Nephron progenitor cell (in vitro differentiated cells): ENCODE data around the gene KATNBL1.
A peak's percentile ranks its signal among the peaks of the same experiment; 100 is the strongest.

Experiments
- DNase-seq: peaks from one replicate; pipeline ENCODE4 v3.0.0; 2021
- H3K27ac Mint-ChIP-seq: 2 replicates; pipeline ENCODE4 v1.8.0; 2021; ENCODE audit warnings: mild to moderate bottlenecking, moderate library complexity, mixed read lengths
- H3K27me3 Mint-ChIP-seq: 2 replicates; pipeline ENCODE4 v1.8.0; 2021; ENCODE audit warnings: mild to moderate bottlenecking, low read depth, mixed read lengths; ENCODE audit not compliant: poor library complexity
- H3K36me3 Mint-ChIP-seq: 2 replicates; pipeline ENCODE4 v1.8.0; 2021; ENCODE audit warnings: low read depth, mixed read lengths
- H3K4me1 Mint-ChIP-seq: 2 replicates; pipeline ENCODE4 v1.8.0; 2021; ENCODE audit warnings: mixed read lengths
- H3K4me3 Mint-ChIP-seq: 2 replicates; pipeline ENCODE4 v1.8.0; 2021; ENCODE audit warnings: mild to moderate bottlenecking, moderate library complexity, mixed read lengths
- H3K9me3 Mint-ChIP-seq: 2 replicates; pipeline ENCODE4 v1.8.0; 2021; ENCODE audit warnings: mild to moderate bottlenecking, moderate library complexity, mixed read lengths
- TF ChIP-seq, protein P1 (sequence below): fragments of 200-600 bp; sonication (generic); IDR thresholded peaks from 2 replicates; pipeline ENCODE4 v1.5.0; 2021; ENCODE audit warnings: antibody characterized with exemption

Gene KATNBL1

GRCh38 chr15:34107315-34107714 lies 102.6 kb downstream of the KATNBL1 start:
- peaks cover 17% of the 10 kb centered on the region for H3K36me3 Mint-ChIP-seq
- peaks cover 11% of the 10 kb centered on the region for H3K9me3 Mint-ChIP-seq
- no peak overlapping the region for H3K27ac Mint-ChIP-seq
- TF ChIP-seq, protein P1, sequence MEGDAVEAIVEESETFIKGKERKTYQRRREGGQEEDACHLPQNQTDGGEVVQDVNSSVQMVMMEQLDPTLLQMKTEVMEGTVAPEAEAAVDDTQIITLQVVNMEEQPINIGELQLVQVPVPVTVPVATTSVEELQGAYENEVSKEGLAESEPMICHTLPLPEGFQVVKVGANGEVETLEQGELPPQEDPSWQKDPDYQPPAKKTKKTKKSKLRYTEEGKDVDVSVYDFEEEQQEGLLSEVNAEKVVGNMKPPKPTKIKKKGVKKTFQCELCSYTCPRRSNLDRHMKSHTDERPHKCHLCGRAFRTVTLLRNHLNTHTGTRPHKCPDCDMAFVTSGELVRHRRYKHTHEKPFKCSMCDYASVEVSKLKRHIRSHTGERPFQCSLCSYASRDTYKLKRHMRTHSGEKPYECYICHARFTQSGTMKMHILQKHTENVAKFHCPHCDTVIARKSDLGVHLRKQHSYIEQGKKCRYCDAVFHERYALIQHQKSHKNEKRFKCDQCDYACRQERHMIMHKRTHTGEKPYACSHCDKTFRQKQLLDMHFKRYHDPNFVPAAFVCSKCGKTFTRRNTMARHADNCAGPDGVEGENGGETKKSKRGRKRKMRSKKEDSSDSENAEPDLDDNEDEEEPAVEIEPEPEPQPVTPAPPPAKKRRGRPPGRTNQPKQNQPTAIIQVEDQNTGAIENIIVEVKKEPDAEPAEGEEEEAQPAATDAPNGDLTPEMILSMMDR = no peak
- H3K4me3 Mint-ChIP-seq = no peak overlapping the region
- no peak for DNase-seq
- H3K4me1 Mint-ChIP-seq = peaks cover 3% of the 10 kb centered on the region
- peaks cover 13% of the 10 kb centered on the region for H3K27me3 Mint-ChIP-seq

- H3K9me3 Mint-ChIP-seq = peaks cover 16% of the 10 kb centered on the region
- H3K4me1 Mint-ChIP-seq = peaks cover 9% of the 10 kb centered on the region
- no peak for DNase-seq
- peaks cover 11% of the 10 kb centered on the region for H3K27me3 Mint-ChIP-seq
- peaks cover 17% of the 10 kb centered on the region for H3K36me3 Mint-ChIP-seq
- no peak overlapping the region for H3K4me3 Mint-ChIP-seq
- TF ChIP-seq, protein P1 = no peak
- no peak overlapping the region for H3K27ac Mint-ChIP-seq
Measured at GRCh38 chr15:34106423-34106822, 103.5 kb downstream of the KATNBL1 start.

DNA sequence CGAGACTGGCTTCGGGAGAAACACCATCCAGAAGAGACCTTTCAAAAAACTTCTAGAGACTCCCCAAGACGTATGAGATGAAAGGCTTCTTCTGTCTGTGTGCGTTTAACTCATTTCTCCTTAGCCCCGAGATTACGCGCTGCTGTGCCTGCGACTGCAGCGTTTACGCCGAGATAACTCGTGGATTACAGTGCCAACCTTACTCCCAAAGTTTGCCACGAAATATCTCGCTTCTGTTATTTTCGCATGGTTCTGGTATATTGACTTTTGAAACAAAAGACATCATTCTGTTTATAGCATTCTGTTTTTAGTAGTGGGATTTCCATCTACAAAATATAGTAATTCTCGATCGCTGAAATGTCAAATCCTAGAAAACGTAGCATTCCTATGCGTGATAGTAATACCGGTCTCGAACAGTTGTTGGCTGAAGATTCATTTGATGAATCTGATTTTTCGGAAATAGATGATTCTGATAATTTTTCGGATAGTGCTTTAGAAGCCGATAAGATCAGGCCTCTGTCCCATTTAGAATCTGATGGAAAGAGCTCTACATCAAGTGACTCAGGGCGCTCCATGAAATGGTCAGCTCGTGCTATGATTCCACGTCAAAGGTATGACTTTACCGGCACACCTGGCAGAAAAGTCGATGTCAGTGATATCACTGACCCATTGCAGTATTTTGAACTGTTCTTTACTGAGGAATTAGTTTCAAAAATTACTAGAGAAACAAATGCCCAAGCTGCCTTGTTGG lies 107.5 kb downstream of the KATNBL1 start:
- Mint-ChIP-seq H3K36me3 (peaks cover 17% of the 10 kb centered on the region), H3K27me3 (peaks cover 10% of the 10 kb centered on the region), H3K4me1 (peaks cover 30% of the 10 kb centered on the region), H3K4me3 (peak overlapping the region; percentile 100), H3K9me3 (peaks cover 16% of the 10 kb centered on the region), H3K27ac (peak overlapping the region; percentile 86)
- no peak for DNase-seq
- TF ChIP-seq, protein P1 = no peak

DNA sequence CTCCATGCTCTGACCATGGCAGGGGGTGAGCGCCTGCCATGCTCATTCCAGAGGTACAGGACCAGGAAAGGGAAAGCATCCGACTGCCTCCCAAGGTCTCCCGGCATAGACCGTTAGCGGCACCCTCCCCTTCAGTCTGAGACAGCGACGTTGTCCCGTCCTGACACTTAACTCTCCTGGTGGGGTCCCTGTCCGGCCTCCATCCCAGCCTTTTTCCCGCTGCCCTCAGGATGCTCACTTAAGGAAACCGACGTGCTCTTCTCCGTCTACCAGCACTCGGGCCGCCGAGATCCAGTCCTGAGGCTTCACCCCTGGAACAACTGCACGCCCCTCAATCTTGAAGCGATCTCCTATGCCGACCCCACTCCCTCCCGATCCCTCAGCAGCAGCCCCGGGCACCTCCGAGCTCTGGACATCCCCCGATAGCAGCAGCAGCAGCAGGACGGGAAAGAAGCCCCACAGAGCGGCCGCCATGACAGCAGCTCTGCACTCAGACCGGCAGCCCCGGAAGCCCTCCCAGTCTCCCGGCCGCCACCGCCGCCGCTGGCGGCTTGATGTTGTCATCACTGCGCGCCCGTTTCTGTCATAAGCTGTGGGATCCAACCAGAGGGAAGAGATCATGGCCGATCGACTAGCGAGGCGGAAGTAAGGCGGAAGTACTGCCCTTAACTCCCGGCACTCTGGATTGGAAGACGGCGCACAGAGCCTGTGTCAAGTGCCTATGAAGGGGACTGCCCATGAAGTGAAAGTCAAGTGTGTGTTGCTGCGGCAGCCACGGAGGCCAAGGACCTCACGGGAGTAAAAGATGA lies 108.3 kb downstream of the KATNBL1 start, which contains the start of the genes EMC7 and PGBD4:
TSS of gene EMC7 (minus strand) at position 497 of the 809 bp plus-strand sequence. CDS start at position 474, 23 bp downstream.
TSS of gene PGBD4 (plus strand) at position 718 of the 809 bp plus-strand sequence. CDS start 449 bp downstream, outside the sequence.
- Mint-ChIP-seq H3K9me3 (peaks cover 16% of the 10 kb centered on the region), H3K27ac (peak within 1 kb of the TSS; percentile 99), H3K4me3 (peak within 1 kb of the TSS; percentile 100), H3K36me3 (peaks cover 17% of the 10 kb centered on the region), H3K4me1 (peaks cover 30% of the 10 kb centered on the region), H3K27me3 (peaks cover 10% of the 10 kb centered on the region)
- peak; percentile 98 for DNase-seq
- TF ChIP-seq, protein P1 = no peak

DNA sequence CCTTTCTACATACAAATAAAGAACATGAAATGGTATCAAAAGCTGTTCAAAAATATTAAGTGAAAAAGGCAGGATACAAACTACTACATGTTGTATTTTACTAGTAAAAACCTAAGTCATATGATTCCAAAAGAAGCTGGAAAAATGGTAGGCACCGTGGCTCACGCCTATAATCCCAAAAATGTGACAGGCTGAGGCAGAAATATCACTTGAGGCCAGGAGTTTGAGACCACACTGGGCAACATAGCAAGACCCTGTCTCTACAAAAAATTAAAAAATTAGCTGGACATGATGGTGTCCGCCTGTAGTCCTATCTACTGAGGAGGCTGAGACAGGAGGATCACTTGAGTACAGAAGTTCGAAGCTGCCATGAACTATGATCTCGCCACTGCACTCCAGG lies 110.0 kb downstream of the KATNBL1 start:
- no peak for DNase-seq
- H3K27me3 Mint-ChIP-seq = peaks cover 6% of the 10 kb centered on the region
- H3K36me3 Mint-ChIP-seq = peaks cover 17% of the 10 kb centered on the region
- TF ChIP-seq, protein P1 = no peak
- H3K27ac Mint-ChIP-seq = no peak overlapping the region
- peak overlapping the region; percentile 100 for H3K4me3 Mint-ChIP-seq
- peaks cover 16% of the 10 kb centered on the region for H3K9me3 Mint-ChIP-seq
- H3K4me1 Mint-ChIP-seq = peaks cover 30% of the 10 kb centered on the region
